ENCODE measurements around the gene CAPN3. TPM values are rescaled to one million over a fixed set of nuclear protein-coding genes. Genes with fewer than 3 reads are reported as not detected.

CAPN3 gene
- polyA plus RNA-seq, 2 of the 4 experiments (the other 2 are of a cell fraction) = 0.25 to 1.1 TPM

- 66% methylated on average over 14 of the region's 15 CpGs for WGBS (ENCODE audit: missing lambda C conversion rate)
- ChIA-PET POLR2A (no interaction called here), CTCF (no interaction called here)
- no peak overlapping the region for H3K4me3 ChIP-seq
- FAIRE-seq = no peak
- H3K9me3 ChIP-seq = no peaks in the 10 kb centered on the region
- no peak for DNase-seq (ENCODE audit: low read depth in 1 of 2, low spot score in 1 of 2)
- no peak for ATAC-seq
- no peak overlapping the region for H3K4me2 ChIP-seq
- no peak for TF ChIP-seq MYC (IDR thresholded peaks at IDR 0.05; ENCODE audit: borderline replicate concordance, low read length)
- no peak for TF ChIP-seq ZFP36 (IDR thresholded peaks at IDR 0.05; ENCODE audit: borderline replicate concordance, partially characterized antibody)
- no peak for TF ChIP-seq SREBF2 (IDR thresholded peaks at IDR 0.05)
- no peak for TF ChIP-seq PHF8 (IDR thresholded peaks at IDR 0.05; ENCODE audit: borderline replicate concordance, low read depth)
- no peak for TF ChIP-seq CHD2 (IDR thresholded peaks at IDR 0.05; ENCODE audit: low read length, partially characterized antibody)
- TF ChIP-seq KDM5A (IDR thresholded peaks at IDR 0.05) = no peak
- no peak for TF ChIP-seq JUNB (IDR thresholded peaks at IDR 0.05)
- no peak for TF ChIP-seq FOXS1 (CRISPR knock-in tag; IDR thresholded peaks at IDR 0.05)
- TF ChIP-seq GATA3 (IDR thresholded peaks at IDR 0.05; ENCODE audit: borderline replicate concordance) = no peak
- no peak for TF ChIP-seq ELK1 (IDR thresholded peaks at IDR 0.05; ENCODE audit: low read depth, low read length)
- no peak for TF ChIP-seq HMGXB4 (CRISPR knock-in tag; IDR thresholded peaks at IDR 0.05; ENCODE audit: borderline replicate concordance)
- no peak for TF ChIP-seq ZC3H11A (IDR thresholded peaks at IDR 0.05)
- no peak overlapping the region for H3K27ac ChIP-seq
- no peaks in the 10 kb centered on the region for H3K4me1 ChIP-seq
These were observed 43.3 kb downstream of the CAPN3 start for GRCh38 chr15:42402455-42403205.

- Histone ChIP-seq H3K4me1 (no peaks in the 10 kb centered on the region), H3K4me2 (no peak overlapping the region), H3K9me3 (no peaks in the 10 kb centered on the region), H3K27ac (no peak overlapping the region), H3K4me3 (no peak overlapping the region)
- CTCF ChIA-PET = no interaction called here
- POLR2A ChIA-PET = no interaction called here
- DNase-seq (ENCODE audit: low read depth in 1 of 2, low spot score in 1 of 2) (no peak), FAIRE-seq (no peak), ATAC-seq (no peak)
- TF ChIP-seq SMC3 (IDR thresholded peaks at IDR 0.05) (no peak), HOXA7 (CRISPR knock-in tag; IDR thresholded peaks at IDR 0.05) (no peak), ZFP36 (IDR thresholded peaks at IDR 0.05; ENCODE audit: borderline replicate concordance, partially characterized antibody) (no peak), POLR2AphosphoS2 (conservative IDR thresholded peaks at IDR 0.05; ENCODE audit: low read length) (no peak), ZNF302 (CRISPR knock-in tag; IDR thresholded peaks at IDR 0.05) (no peak), USF2 (IDR thresholded peaks at IDR 0.05) (no peak), TFCP2L1 (CRISPR knock-in tag; IDR thresholded peaks at IDR 0.05) (no peak), CEBPB (IDR thresholded peaks at IDR 0.05) (no peak), SREBF2 (IDR thresholded peaks at IDR 0.05) (no peak), TP53 (CRISPR knock-in tag; IDR thresholded peaks at IDR 0.05) (no peak), ATOH8 (CRISPR knock-in tag; IDR thresholded peaks at IDR 0.05; ENCODE audit: low read depth) (no peak), CBX8 (IDR thresholded peaks at IDR 0.05) (no peak), GATA3 (IDR thresholded peaks at IDR 0.05; ENCODE audit: borderline replicate concordance) (no peak), HOXB5 (CRISPR knock-in tag; IDR thresholded peaks at IDR 0.05) (no peak), CTCF (IDR thresholded peaks at IDR 0.05) (no peak), RARB (CRISPR knock-in tag; IDR thresholded peaks at IDR 0.05) (no peak)
- WGBS (ENCODE audit: missing lambda C conversion rate) = 54% methylated on average over 4 of the region's 7 CpGs
These were observed 44.1 kb downstream of the CAPN3 start for GRCh38 chr15:42403389-42403788.
